ENCODE results near the gene RASGRP4. TPM values are rescaled to one million over a fixed set of nuclear protein-coding genes. Genes with fewer than 3 reads are reported as not detected.
A peak's percentile ranks its signal among the peaks of the same experiment; 100 is the strongest.

Gene RASGRP4
- total RNA-seq, 3 donors from 2014 or later = 0.66 to 8.8 (median 1.6) TPM

DNA sequence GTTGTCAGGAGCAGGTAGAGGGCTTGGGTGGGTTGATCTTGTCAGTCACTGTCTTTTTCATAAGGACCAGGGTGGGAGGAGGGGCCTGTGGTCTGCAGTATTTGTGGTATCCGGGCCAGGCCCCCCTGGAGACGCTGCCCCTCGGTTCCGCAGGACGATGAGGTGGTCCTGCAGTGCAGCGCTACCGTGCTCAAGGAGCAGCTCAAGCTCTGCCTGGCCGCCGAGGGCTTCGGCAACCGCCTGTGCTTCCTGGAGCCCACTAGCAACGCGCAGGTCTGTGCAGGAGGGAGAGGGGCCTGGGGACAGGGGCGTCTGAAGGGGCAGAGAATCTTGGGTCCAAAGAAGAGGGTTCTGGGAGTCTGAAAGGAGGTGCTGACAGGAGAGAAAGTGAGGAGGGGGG is 14.6 kb upstream of the RASGRP4 start:
- Histone ChIP-seq H3K9me3 (no peaks in the 10 kb centered on the region), H3K27me3 (peaks cover 0 to 5% of the 10 kb centered on the region in 2 donors), H3K4me1 (no peaks in the 10 kb centered on the region), H3K27ac (no peak overlapping the region), H3K4me3 (no peak overlapping the region), H3K36me3 (no peaks in the 10 kb centered on the region)
- no peak for DNase-seq (ENCODE audit: low spot score in 2 of 2)
- intact Hi-C loops (cut with DNase I; ENCODE audit: low total_unique reads) = no loop called here
- TF ChIP-seq POLR2AphosphoS5 (IDR thresholded peaks at IDR 0.05) (no peak), POLR2A (IDR thresholded peaks at IDR 0.05) (no peak)
- TF ChIP-seq, protein P1, sequence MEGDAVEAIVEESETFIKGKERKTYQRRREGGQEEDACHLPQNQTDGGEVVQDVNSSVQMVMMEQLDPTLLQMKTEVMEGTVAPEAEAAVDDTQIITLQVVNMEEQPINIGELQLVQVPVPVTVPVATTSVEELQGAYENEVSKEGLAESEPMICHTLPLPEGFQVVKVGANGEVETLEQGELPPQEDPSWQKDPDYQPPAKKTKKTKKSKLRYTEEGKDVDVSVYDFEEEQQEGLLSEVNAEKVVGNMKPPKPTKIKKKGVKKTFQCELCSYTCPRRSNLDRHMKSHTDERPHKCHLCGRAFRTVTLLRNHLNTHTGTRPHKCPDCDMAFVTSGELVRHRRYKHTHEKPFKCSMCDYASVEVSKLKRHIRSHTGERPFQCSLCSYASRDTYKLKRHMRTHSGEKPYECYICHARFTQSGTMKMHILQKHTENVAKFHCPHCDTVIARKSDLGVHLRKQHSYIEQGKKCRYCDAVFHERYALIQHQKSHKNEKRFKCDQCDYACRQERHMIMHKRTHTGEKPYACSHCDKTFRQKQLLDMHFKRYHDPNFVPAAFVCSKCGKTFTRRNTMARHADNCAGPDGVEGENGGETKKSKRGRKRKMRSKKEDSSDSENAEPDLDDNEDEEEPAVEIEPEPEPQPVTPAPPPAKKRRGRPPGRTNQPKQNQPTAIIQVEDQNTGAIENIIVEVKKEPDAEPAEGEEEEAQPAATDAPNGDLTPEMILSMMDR (IDR thresholded peaks at IDR 0.05) = no peak

DNA sequence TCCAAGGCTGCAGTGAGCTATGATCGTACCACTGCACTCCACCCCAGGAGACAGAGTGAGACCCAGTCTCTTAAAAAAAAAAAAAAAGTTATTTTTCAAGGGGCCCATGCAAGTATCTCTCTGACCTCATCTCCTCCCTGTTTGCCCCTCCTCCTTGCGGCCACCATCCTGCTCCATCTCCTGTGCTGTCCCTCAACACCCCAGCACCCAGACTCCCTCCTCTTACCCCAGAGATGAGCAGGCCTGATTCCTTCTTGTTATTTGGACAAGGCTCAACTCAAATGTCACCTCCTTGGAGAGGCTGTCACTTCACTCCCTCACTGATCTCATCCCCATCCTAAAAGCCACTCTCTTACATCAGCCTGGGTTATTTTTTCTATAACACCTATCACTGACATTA is 11.9 kb upstream of the RASGRP4 start:
- intact Hi-C loops (cut with DNase I; ENCODE audit: low total_unique reads) = no loop called here
- Histone ChIP-seq H3K36me3 (no peaks in the 10 kb centered on the region), H3K27me3 (peaks cover 0 to 30% of the 10 kb centered on the region in 2 donors), H3K4me1 (no peaks in the 10 kb centered on the region), H3K9me3 (no peaks in the 10 kb centered on the region), H3K27ac (no peak overlapping the region), H3K4me3 (no peak overlapping the region)
- TF ChIP-seq POLR2AphosphoS5 (IDR thresholded peaks at IDR 0.05) (no peak), POLR2A (IDR thresholded peaks at IDR 0.05) (no peak)
- TF ChIP-seq, protein P1 (IDR thresholded peaks at IDR 0.05) = no peak
- no peak for DNase-seq (ENCODE audit: low spot score in 2 of 2)

DNA sequence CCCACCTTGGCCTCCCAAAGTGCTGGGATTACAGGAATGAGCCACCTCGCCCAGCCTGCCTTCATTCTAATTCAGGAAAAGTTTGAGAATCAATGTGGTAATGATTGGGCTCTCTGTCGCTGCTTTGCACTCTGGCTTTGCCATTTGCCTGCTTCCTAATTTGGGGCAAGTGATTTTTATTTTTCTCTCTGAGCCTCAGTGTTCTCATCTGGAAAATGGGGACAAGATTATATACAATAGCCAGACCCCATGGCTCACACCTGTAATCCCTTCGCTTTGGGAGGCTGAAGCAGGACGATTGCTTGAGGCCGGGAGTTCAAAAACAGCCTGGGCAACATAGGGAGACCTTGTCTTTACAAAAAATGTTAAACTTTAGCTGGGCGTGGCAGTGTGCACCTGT is 11.3 kb upstream of the RASGRP4 start:
- no peak for TF ChIP-seq POLR2A (IDR thresholded peaks at IDR 0.05)
- no peak for TF ChIP-seq POLR2AphosphoS5 (IDR thresholded peaks at IDR 0.05)
- TF ChIP-seq, protein P1 (IDR thresholded peaks at IDR 0.05) = no peak
- intact Hi-C loops (cut with DNase I; ENCODE audit: low total_unique reads) = no loop called here
- Histone ChIP-seq H3K36me3 (no peaks in the 10 kb centered on the region), H3K27me3 (peaks cover 0 to 27% of the 10 kb centered on the region in 2 donors), H3K4me3 (no peak overlapping the region), H3K4me1 (no peaks in the 10 kb centered on the region), H3K9me3 (no peaks in the 10 kb centered on the region), H3K27ac (no peak overlapping the region)
- no peak for DNase-seq (ENCODE audit: low spot score in 2 of 2)

DNA sequence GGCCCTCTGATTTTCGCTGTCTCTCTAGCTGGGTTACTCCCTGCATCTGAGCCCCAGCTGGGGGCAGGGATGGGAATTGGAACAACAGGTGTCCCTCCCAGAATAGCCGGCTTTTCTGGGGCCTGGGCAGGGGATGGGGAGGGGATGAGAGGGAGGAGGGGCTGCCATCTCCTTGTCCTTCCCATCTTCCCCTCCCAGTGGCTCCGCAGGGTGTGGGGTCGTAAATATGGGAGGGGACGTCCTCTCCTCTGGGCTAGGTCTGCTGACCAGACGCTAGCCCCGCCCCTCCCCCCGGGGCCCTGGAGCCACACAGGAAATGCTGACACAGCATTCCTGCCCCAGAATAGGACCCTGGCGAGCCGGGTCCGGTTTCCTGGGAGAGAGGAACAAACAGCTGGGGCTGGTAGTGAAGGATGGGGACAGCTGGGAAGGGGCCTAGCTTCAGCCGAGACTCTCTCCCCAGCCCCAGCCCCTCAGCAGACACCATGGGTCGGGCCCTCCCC is 8.6 kb upstream of the RASGRP4 start:
- Histone ChIP-seq H3K27me3 (peaks cover 0 to 27% of the 10 kb centered on the region in 2 donors), H3K36me3 (no peaks in the 10 kb centered on the region), H3K4me3 (peak overlapping the region in 1 of 3 donors; percentile 18), H3K4me1 (no peaks in the 10 kb centered on the region), H3K27ac (no peak overlapping the region), H3K9me3 (no peaks in the 10 kb centered on the region)
- TF ChIP-seq, protein P1 (IDR thresholded peaks at IDR 0.05) = no peak
- no peak for TF ChIP-seq POLR2AphosphoS5 (IDR thresholded peaks at IDR 0.05)
- TF ChIP-seq POLR2A (IDR thresholded peaks at IDR 0.05) = no peak
- intact Hi-C loops (cut with DNase I; ENCODE audit: low total_unique reads) = no loop called here
- no peak for DNase-seq (ENCODE audit: low spot score in 2 of 2)

DNA sequence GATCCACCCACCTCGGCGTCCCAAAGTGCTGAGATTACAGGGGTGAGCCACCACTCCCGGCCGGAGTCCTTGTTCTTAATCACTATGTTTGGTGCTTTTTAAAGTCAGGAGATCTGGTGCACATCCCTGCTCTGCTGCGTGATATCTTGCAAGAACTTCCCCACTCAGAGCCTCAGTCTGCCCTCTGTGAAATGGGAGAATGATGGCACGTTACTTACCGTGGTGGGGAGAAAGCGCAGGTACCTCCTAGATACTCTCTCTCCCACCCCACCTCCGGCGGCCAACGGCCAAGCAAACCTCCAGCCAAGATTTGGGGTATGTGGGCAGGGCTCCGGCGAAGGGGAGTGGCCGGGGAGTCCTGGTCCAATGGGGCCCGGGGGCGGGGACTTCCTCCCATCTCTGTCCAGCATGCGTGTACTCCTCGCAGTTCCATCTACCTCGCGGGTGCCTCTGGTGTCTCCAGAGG is 7.3 kb upstream of the RASGRP4 start, which contains the start of gene RYR1:
Gene RYR1 (plus strand): TSS at position 424 of the 466 bp plus-strand sequence. CDS start 139 bp downstream, outside the sequence.
- no peaks in the 10 kb centered on the region for H3K9me3 ChIP-seq
- peak in 1 of 2 donors; percentile 53 for DNase-seq (ENCODE audit: low spot score in 2 of 2)
- intact Hi-C loops (cut with DNase I; ENCODE audit: low total_unique reads) = no loop called here
- H3K27me3 ChIP-seq = peaks cover 0 to 27% of the 10 kb centered on the region in 2 donors
- no peak for TF ChIP-seq POLR2AphosphoS5 (IDR thresholded peaks at IDR 0.05)
- no peak for TF ChIP-seq POLR2A (IDR thresholded peaks at IDR 0.05)
- TF ChIP-seq, protein P1 (IDR thresholded peaks at IDR 0.05) = no peak
- H3K4me1 ChIP-seq = no peaks in the 10 kb centered on the region
- peak within 1 kb of the TSS; percentile 18 to 33 (median 32) for H3K4me3 ChIP-seq
- H3K27ac ChIP-seq = no peak within 1 kb of the TSS
- H3K36me3 ChIP-seq = no peaks in the 10 kb centered on the region

Measured in breast epithelium (tissue), 4 donors.